HepG2 (cell line): ENCODE measurements around the gene GABBR2. TPM values are rescaled to one million over a fixed set of nuclear protein-coding genes. Genes with fewer than 3 reads are reported as not detected.

Experiments used
- ATAC-seq: fragments of 200-7000 bp; cut with Tn5 transposase; 3 replicates; pipeline ENCODE4 v1.9.1; 2020; ENCODE audit warnings: mild to moderate bottlenecking, moderate library complexity
- BruUV-seq: library from RNA; stranded (reverse); fragments of 400-500 nt; replicated peaks from 2 replicates; lab custom pipeline; 2021; lab: Mats Ljungman, UMichigan
- CTCF ChIA-PET: fragments of 300-600 bp; formaldehyde crosslinking; extraction: SDS; loops from one replicate; lab custom pipeline; 2021; ENCODE audit warnings: low total read pairs, inconsistent platforms, low intra/inter-chr PET ratio; lab: Yijun Ruan, JAX
- POLR2A ChIA-PET: fragments of 350-600 bp; sonication (Branson Sonifier 250); formaldehyde crosslinking; loops from one replicate; lab custom pipeline; 2020; ENCODE audit warnings: antibody characterized with exemption, inconsistent platforms; lab: Yijun Ruan, JAX
- DNase-seq: peaks from one replicate; pipeline ENCODE4 v3.0.0-alpha.2; 2015; ENCODE audit warnings: low spot score
- FAIRE-seq: peaks from 3 replicates; lab custom pipeline; 2011; peaks lifted over from hg19 to GRCh38; lab: Jason Lieb, UNC
- H2AFZ ChIP-seq: one replicate; pipeline ENCODE4 v1.6.1; 2011; ENCODE audit warnings: low read length, inconsistent platforms
- H3K27ac ChIP-seq: fragments of 300-600 bp; 3 replicates; pipeline ENCODE4 v1.8.0; 2011; ENCODE audit warnings: mixed run types, mild to moderate bottlenecking, mixed read lengths, low read length, inconsistent platforms; ENCODE audit not compliant: insufficient read depth; ENCODE audit errors: extremely low read length
- H3K27me3 ChIP-seq, 2 experiments: fragments of 200-600 bp in 1 of 2; 2 replicates in 1 of 2; 3 replicates in 1 of 2; pipeline versions ENCODE4 v1.6.0 to v1.8.0; 2011; ENCODE audit warnings: low read length in 2 of 2, mild to moderate bottlenecking in 2 of 2, moderate library complexity in 2 of 2, inconsistent platforms in 1 of 2; ENCODE audit not compliant: insufficient read depth in 2 of 2, control insufficient read depth in 1 of 2
- H3K36me3 ChIP-seq, 2 experiments: fragments of 200-600 bp in 1 of 2; replicated peaks in 1 of 2; 2 replicates in 1 of 2; 3 replicates in 1 of 2; pipeline versions ENCODE4 v1.5.1 to v1.8.0; 2011; ENCODE audit warnings: low read length in 2 of 2, inconsistent platforms in 1 of 2; ENCODE audit not compliant: insufficient read depth in 2 of 2, control insufficient read depth in 1 of 2
- H3K4me1 ChIP-seq: 2 replicates; pipeline ENCODE4 v1.5.1; 2012; ENCODE audit warnings: low read length, inconsistent platforms; ENCODE audit not compliant: insufficient read depth
- H3K4me2 ChIP-seq: 2 replicates; pipeline ENCODE4 v1.6.0; 2011; ENCODE audit warnings: low read depth, low read length, inconsistent platforms
- H3K4me3 ChIP-seq, 3 experiments: fragments of 200-600 bp in 1 of 3; sonication (generic), shearing (Covaris generic) in 1 of 3; replicated peaks in 1 of 3; 2 replicates each; pipeline ENCODE4 v1.5.1; 2011 to 2016; ENCODE audit warnings: low read length in 3 of 3, inconsistent platforms in 2 of 3, low read depth in 2 of 3, mild to moderate bottlenecking in 2 of 3, control low read depth in 1 of 3, mixed read lengths in 1 of 3; ENCODE audit not compliant: insufficient read depth in 1 of 3
- H3K79me2 ChIP-seq: one replicate; pipeline ENCODE4 v1.6.1; 2011; ENCODE audit warnings: low read length, inconsistent platforms; ENCODE audit not compliant: insufficient read depth
- H3K9ac ChIP-seq: 2 replicates; pipeline ENCODE4 v1.6.0; 2011; ENCODE audit warnings: mild to moderate bottlenecking, low read depth, low read length, inconsistent platforms; ENCODE audit not compliant: insufficient read depth
- H3K9me3 ChIP-seq: 2 replicates; pipeline ENCODE4 v1.5.1; 2012; ENCODE audit warnings: mild to moderate bottlenecking, low read length
- H4K20me1 ChIP-seq: 2 replicates; pipeline ENCODE4 v1.6.0; 2011; ENCODE audit warnings: inconsistent platforms, mild to moderate bottlenecking, low read length, moderate library complexity; ENCODE audit not compliant: insufficient read depth
- CBX1 ChIP-seq: IDR thresholded peaks from one replicate; pipeline ENCODE4 v1.6.1; 2016; ENCODE audit warnings: antibody characterized with exemption, low read depth
- EEA1 ChIP-seq: sonication (generic); formaldehyde crosslinking; IDR thresholded peaks from 2 replicates; pipeline ENCODE4 v1.5.1; 2020; ENCODE audit warnings: mild to moderate bottlenecking, missing genetic modification reagents, borderline replicate concordance
- GABPA ChIP-seq, 2 experiments: IDR thresholded peaks; 2 replicates each; pipeline ENCODE4 v1.6.1; 2011 to 2016; ENCODE audit warnings: low read depth in 2 of 2, low read length in 1 of 2, missing biosample characterization in 1 of 2, missing genetic modification characterization in 1 of 2
- KAT8 ChIP-seq: IDR thresholded peaks from 2 replicates; pipeline ENCODE4 v1.6.1; 2016; ENCODE audit warnings: missing genetic modification reagents, missing compliant biosample characterization
- SMAD9 ChIP-seq: sonication (generic); formaldehyde crosslinking; IDR thresholded peaks from 2 replicates; pipeline ENCODE4 v1.5.1; 2020; ENCODE audit warnings: mild to moderate bottlenecking, missing genetic modification reagents
- ZFAT ChIP-seq: sonication (generic); formaldehyde crosslinking; conservative IDR thresholded peaks from 2 replicates; pipeline ENCODE4 v1.8.1; 2023; ENCODE audit warnings: missing genetic modification reagents, inconsistent platforms
- ZNF317 ChIP-seq: sonication (generic); formaldehyde crosslinking; IDR thresholded peaks from 2 replicates; pipeline ENCODE4 v1.5.0; 2020; ENCODE audit warnings: mild to moderate bottlenecking, missing genetic modification reagents
- ZNF513 ChIP-seq: sonication (generic); formaldehyde crosslinking; conservative IDR thresholded peaks from 2 replicates; pipeline ENCODE4 v1.5.0; 2020; ENCODE audit warnings: missing genetic modification reagents
- WGBS: methylation state at CpG from one replicate; pipeline ENCODE4 v1.1.6; 2017; ENCODE audit warnings: low lambda C conversion rate; 5-methylcytosine and 5-hydroxymethylcytosine counted together
- in situ Hi-C: cut with HindIII; loops from 2 replicates; pipeline ENCODE4 v1.10.0; 2017; ENCODE audit warnings: low pct_unique_long_range_greater_than_20kb; ENCODE audit not compliant: extremely low pct_ligation_motif_present
- intact Hi-C: fragments of 100-400 bp; cut with micrococcal nuclease; formaldehyde crosslinking; loops from one replicate; pipeline ENCODE4 v1.10.0; 2022; ENCODE audit not compliant: unreplicated experiment
- polyA plus RNA-seq, 8 experiments: library from polyadenylated mRNA; depleted of rRNA in 3 of 8; stranded (reverse) in 7 of 8; unstranded in 1 of 8; fragments of >200 nt; fragmentation: Illumina TruSeq in 4 of 8; extraction: Trizol in 4 of 8; gene quantifications; 2 replicates each; pipeline versions ENCODE4 v1.2.1 to v1.2.3, GENCODE V29; 2011 to 2016; ENCODE audit warnings: low read depth in 4 of 8, missing spikeins in 1 of 8, mixed read lengths in 1 of 8; ENCODE audit not compliant: insufficient read depth in 1 of 8
- total RNA-seq, 5 experiments: library from RNA; depleted of rRNA; stranded (reverse); fragments of >200 nt; fragmentation: Illumina TruSeq; extraction: Trizol; gene quantifications; 2 replicates each; pipeline ENCODE4 v1.2.3, GENCODE V29; 2016; ENCODE audit warnings: low read depth in 1 of 5

GABBR2 gene
- total and polyA plus RNA-seq, 2 of the 13 experiments (the other 11 are each of a cell fraction or from before 2014, with no cell fraction given), result 0.02 TPM; not detected in 1

GRCh38 chr9:98516205-98516896 is 192.4 kb downstream of the GABBR2 start (continued):
- TF ChIP-seq ZNF317 (CRISPR knock-in tag) (no peak), CBX1 (no peak), ZNF513 (CRISPR knock-in tag) (no peak), SMAD9 (CRISPR knock-in tag) (no peak), ZFAT (CRISPR knock-in tag) (no peak)

- Histone ChIP-seq H3K4me3 (no peak overlapping the region), H4K20me1 (no peaks in the 10 kb centered on the region), H3K4me1 (no peaks in the 10 kb centered on the region), H2AFZ (no peak overlapping the region), H3K27ac (no peak overlapping the region), H3K9me3 (no peaks in the 10 kb centered on the region), H3K79me2 (no peaks in the 10 kb centered on the region), H3K4me2 (no peak overlapping the region), H3K9ac (no peak overlapping the region), H3K27me3 (no peaks in the 10 kb centered on the region), H3K36me3 (no peaks in the 10 kb centered on the region)
- ATAC-seq, result no peak
- DNase-seq, result no peak
- no peak for FAIRE-seq
- intact Hi-C loops, result no loop called here
- no TSS peak for BruUV-seq
- 23% methylated on average over 4 of the region's 4 CpGs for WGBS
- in situ Hi-C loops, result no loop called here
- CTCF ChIA-PET, result no interaction called here
- POLR2A ChIA-PET, result no interaction called here
- no peak for TF ChIP-seq GABPA (IDR thresholded peaks at IDR 0.05; ENCODE audit: low read depth, low read length)
- TF ChIP-seq GABPA (CRISPR knock-in tag; IDR thresholded peaks at IDR 0.05; ENCODE audit: low read depth), result no peak
- no peak for TF ChIP-seq KAT8 (CRISPR knock-in tag)
- no peak for TF ChIP-seq EEA1 (CRISPR knock-in tag)
Measured at GRCh38 chr9:98515506-98516204, 193.1 kb downstream of the GABBR2 start.
